Prostate gland (tissue), 2 donors: ENCODE data around the gene NTM. TPM values are rescaled to one million over a fixed set of nuclear protein-coding genes. Genes with fewer than 3 reads are reported as not detected.

ENCODE experiments used
- DNase-seq: peaks from one replicate; pipeline ENCODE4 v3.0.0-alpha.2; 2019; ENCODE audit warnings: low spot score
- H3K27ac ChIP-seq, 2 donors: fragments of 200-600 bp; sonication (generic); 2 replicates each; pipeline ENCODE4 v1.5.1; 2017 to 2019
- H3K27me3 ChIP-seq: fragments of 200-600 bp; sonication (generic); replicated peaks from 2 replicates; pipeline ENCODE4 v1.5.1; 2019; ENCODE audit not compliant: insufficient read depth
- H3K36me3 ChIP-seq, 2 donors: fragments of 200-600 bp; sonication (generic); 1 replicate in 1 of 2; 2 replicates in 1 of 2; pipeline versions ENCODE4 v1.5.1 to v1.8.1; 2017 to 2019
- H3K4me1 ChIP-seq: fragments of 200-600 bp; sonication (generic); replicated peaks from 2 replicates; pipeline ENCODE4 v1.5.1; 2019
- H3K4me3 ChIP-seq, 2 donors: fragments of 200-600 bp; sonication (generic); 2 replicates each; pipeline ENCODE4 v1.5.1; 2017 to 2019
- H3K9me3 ChIP-seq: fragments of 200-600 bp; sonication (generic); 2 replicates; pipeline ENCODE4 v1.5.1; 2017
- CTCF ChIP-seq, 4 experiments: fragments of 200-600 bp in 2 of 4; fragments of 450-650 bp in 2 of 4; sonication (generic) in 2 of 4; IDR thresholded peaks; 1 replicate in 3 of 4; 2 replicates in 1 of 4; pipeline ENCODE4 v1.5.1; 2016 to 2019; ENCODE audit warnings: antibody characterized with exemption in 4 of 4, mild to moderate bottlenecking in 2 of 4, moderate library complexity in 2 of 4
- POLR2A ChIP-seq: fragments of 450-650 bp; IDR thresholded peaks from one replicate; pipeline ENCODE4 v1.6.1; 2016; ENCODE audit warnings: antibody characterized with exemption, mild to moderate bottlenecking
- POLR2AphosphoS5 ChIP-seq: sonication (generic); formaldehyde crosslinking; IDR thresholded peaks from one replicate; pipeline ENCODE4 v1.6.1; 2017; ENCODE audit warnings: antibody characterized with exemption
- WGBS: methylation state at CpG from one replicate; pipeline ENCODE4 v1.1.5; 2018; 5-methylcytosine and 5-hydroxymethylcytosine counted together
- intact Hi-C: fragments of 100-400 bp; cut with DNase I; formaldehyde crosslinking; loops from one replicate; pipeline ENCODE4 v1.14.2; 2022
- total RNA-seq, 2 donors: library from RNA; depleted of rRNA; stranded (reverse); fragments of >200 nt; gene quantifications; one replicate each; pipeline ENCODE4 v1.1.0, GENCODE V29; 2016

The NTM gene
- total RNA-seq, 2 donors from 2014 or later = 7.4 TPM; not detected in 1

- intact Hi-C loops = no loop called here
- H3K36me3 ChIP-seq = no peaks in the 10 kb centered on the region
These were observed 673.3 kb downstream of the NTM start for GRCh38 chr11:132043714-132044113.

GRCh38 chr11:132045107-132045506, 674.7 kb downstream of the NTM start:
- H3K27ac ChIP-seq = no peak overlapping the region
- no peak for DNase-seq
- WGBS = 87% methylated on average over 3 of the region's 3 CpGs
- no peak overlapping the region for H3K4me3 ChIP-seq
- H3K4me1 ChIP-seq = no peaks in the 10 kb centered on the region
- TF ChIP-seq POLR2AphosphoS5 (no peak), POLR2A (no peak), CTCF (IDR thresholded peaks at IDR 0.05) (no peak)
- H3K36me3 ChIP-seq = no peaks in the 10 kb centered on the region
- no peaks in the 10 kb centered on the region for H3K27me3 ChIP-seq
- H3K9me3 ChIP-seq = no peaks in the 10 kb centered on the region
- intact Hi-C loops = no loop called here

More at GRCh38 chr11:132043714-132044113, 673.3 kb downstream of the NTM start:
- no peak for DNase-seq
- WGBS = 96% methylated on average over 1 of the region's 1 CpG
- no peak for TF ChIP-seq CTCF (IDR thresholded peaks at IDR 0.05)
- no peak for TF ChIP-seq POLR2A
- no peak for TF ChIP-seq POLR2AphosphoS5
- no peaks in the 10 kb centered on the region for H3K4me1 ChIP-seq
- H3K4me3 ChIP-seq = no peak overlapping the region
- H3K27me3 ChIP-seq = no peaks in the 10 kb centered on the region
- H3K27ac ChIP-seq = no peak overlapping the region
- no peaks in the 10 kb centered on the region for H3K9me3 ChIP-seq

GRCh38 chr11:132046288-132046865, 676.0 kb downstream of the NTM start:
- H3K9me3 ChIP-seq = no peaks in the 10 kb centered on the region
- no peak overlapping the region for H3K27ac ChIP-seq
- 79% methylated on average over 2 of the region's 2 CpGs for WGBS
- DNase-seq = no peak
- H3K27me3 ChIP-seq = no peaks in the 10 kb centered on the region
- intact Hi-C loops = no loop called here
- H3K4me1 ChIP-seq = no peaks in the 10 kb centered on the region
- TF ChIP-seq CTCF (IDR thresholded peaks at IDR 0.05) (no peak), POLR2AphosphoS5 (no peak), POLR2A (no peak)
- no peak overlapping the region for H3K4me3 ChIP-seq
- no peaks in the 10 kb centered on the region for H3K36me3 ChIP-seq

- H3K27me3 ChIP-seq = no peaks in the 10 kb centered on the region
- H3K27ac ChIP-seq = no peak overlapping the region
- DNase-seq = no peak
- TF ChIP-seq CTCF (IDR thresholded peaks at IDR 0.05) (no peak), POLR2AphosphoS5 (no peak), POLR2A (no peak)
- H3K4me3 ChIP-seq = no peak overlapping the region
- intact Hi-C loops = no loop called here
- no peaks in the 10 kb centered on the region for H3K4me1 ChIP-seq
- no peaks in the 10 kb centered on the region for H3K36me3 ChIP-seq
- H3K9me3 ChIP-seq = no peaks in the 10 kb centered on the region
These were observed 676.8 kb downstream of the NTM start for GRCh38 chr11:132047167-132047566.

GRCh38 chr11:132048040-132048439, 677.6 kb downstream of the NTM start:
- H3K4me1 ChIP-seq = no peaks in the 10 kb centered on the region
- no peak for DNase-seq
- 75% methylated on average over 4 of the region's 4 CpGs for WGBS
- H3K27ac ChIP-seq = no peak overlapping the region
- no peaks in the 10 kb centered on the region for H3K36me3 ChIP-seq
- H3K4me3 ChIP-seq = no peak overlapping the region
- intact Hi-C loops = no loop called here
- H3K27me3 ChIP-seq = no peaks in the 10 kb centered on the region
- TF ChIP-seq POLR2A (no peak), CTCF (IDR thresholded peaks at IDR 0.05) (no peak), POLR2AphosphoS5 (no peak)
- H3K9me3 ChIP-seq = no peaks in the 10 kb centered on the region
